Activated CD4-positive, CD25-positive, alpha-beta regulatory T cell treated with anti-CD3 and anti-CD28 coated beads, Interleukin-2, amount 50 U/mL, for 24 hours (primary cell): Measurements from ENCODE around the gene PLA2G4A.

Experiments
- ATAC-seq, 2 donors: fragments of 150-1000 bp; cut with Tn5 transposase; one replicate each; pipeline ENCODE4 v1.10.0; 2021; ENCODE audit warnings: mild to moderate bottlenecking in 1 of 2, moderate library complexity in 1 of 2

Gene PLA2G4A

DNA sequence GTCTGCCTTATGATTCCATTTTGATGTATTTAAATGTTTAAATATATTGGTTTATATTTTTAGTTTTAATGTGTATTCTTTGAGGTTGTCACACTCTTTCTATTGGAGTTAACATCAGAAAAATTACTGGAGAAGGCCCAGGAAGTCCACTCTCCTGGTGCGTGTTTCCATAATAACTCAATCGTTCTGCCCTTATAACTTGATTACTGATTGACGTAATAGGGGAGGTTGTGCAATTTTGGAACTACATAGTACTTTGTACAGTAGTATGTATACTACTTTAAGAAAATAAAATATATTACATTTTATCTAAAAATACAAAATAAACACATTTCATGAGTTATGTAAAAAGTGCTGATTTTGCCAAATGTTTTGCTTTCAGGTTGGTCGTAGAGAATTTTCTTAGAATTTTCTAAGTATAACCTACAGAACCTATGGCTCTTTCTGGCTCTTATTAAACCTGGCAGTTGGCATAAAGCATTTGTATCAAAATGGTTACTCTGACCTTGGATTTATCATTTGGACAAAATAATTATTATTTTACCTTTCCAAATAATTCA is 5.7 kb downstream of the PLA2G4A start:
- no peak for ATAC-seq

DNA sequence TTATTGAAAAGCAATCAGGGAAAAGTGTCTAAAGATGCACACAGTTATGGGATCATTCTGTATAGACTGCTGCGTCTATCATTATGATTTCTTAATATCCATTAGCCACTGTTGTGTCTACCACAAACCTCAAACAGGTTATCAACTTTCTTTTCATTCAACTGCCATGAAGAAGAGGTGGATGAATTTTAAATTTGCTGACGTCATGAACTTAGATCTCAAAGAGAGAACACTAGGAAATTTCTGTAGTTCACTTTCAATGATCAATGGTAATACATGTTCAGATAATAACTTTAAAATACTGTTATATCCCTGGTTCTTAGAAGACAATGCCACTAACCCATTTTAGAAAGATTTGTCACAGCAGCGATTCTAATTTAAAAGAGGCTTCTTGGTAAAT is 6.7 kb downstream of the PLA2G4A start:
- ATAC-seq, result no peak

- ATAC-seq, result no peak
These were observed 9.1 kb downstream of the PLA2G4A start for GRCh38 chr1:186837806-186838205.

DNA sequence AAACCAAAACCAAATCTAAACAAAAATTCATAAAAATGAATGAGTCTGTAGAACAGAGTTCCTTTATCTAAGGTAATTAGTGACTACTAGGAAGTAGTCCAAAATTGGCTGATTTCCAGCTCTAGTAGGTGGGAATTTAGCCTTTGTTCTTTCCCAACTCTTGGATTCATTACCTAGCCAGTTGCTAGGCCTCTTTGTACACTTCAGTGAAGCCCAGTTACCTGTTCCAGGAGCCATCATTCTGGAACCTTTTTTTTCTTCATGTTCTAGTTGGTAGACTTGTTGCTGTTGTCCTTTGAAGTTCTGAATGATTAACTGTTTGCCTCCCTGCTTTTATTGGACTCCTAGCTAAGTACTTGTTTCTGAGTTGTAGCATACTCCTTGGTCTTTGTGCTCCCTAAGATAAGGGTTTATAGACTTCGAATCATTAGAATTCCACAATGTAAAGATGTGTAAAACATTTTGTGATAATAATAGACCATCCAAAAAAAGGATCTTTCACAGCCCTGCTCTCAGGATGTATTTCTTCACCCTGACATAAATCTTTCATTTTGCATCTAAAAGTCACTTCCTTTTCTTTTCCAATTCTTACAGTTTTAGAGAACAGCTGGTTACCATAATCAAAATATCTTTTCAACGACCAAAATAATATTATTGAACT is 9.8 kb downstream of the PLA2G4A start:
- no peak for ATAC-seq

- ATAC-seq, result no peak
These were observed 10.3 kb downstream of the PLA2G4A start for GRCh38 chr1:186839041-186839400.

- no peak for ATAC-seq
These were observed 12.8 kb downstream of the PLA2G4A start for GRCh38 chr1:186841599-186841998.

GRCh38 chr1:186842547-186842946 is 13.8 kb downstream of the PLA2G4A start:
- no peak for ATAC-seq

DNA sequence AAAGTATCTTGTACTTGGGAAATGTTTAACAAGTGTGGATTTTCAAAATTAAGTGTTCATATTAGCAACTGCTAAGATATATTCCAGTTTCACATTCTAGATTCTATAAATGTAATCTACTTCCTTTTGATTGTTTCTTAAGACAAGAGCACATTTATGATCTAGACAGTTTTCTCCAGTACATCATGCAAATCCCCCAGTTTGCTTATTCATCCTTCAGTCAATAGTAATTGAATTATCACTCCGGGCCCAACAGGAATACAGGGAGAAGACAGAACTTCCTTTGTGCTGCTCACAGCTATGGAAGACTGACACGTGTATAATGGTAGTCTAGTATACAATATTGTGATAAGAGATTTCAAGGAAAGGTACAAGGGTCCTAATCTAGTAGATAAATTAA is 14.5 kb downstream of the PLA2G4A start:
- no peak for ATAC-seq

- no peak for ATAC-seq
These were observed 15.2 kb downstream of the PLA2G4A start for GRCh38 chr1:186843931-186844330.

DNA sequence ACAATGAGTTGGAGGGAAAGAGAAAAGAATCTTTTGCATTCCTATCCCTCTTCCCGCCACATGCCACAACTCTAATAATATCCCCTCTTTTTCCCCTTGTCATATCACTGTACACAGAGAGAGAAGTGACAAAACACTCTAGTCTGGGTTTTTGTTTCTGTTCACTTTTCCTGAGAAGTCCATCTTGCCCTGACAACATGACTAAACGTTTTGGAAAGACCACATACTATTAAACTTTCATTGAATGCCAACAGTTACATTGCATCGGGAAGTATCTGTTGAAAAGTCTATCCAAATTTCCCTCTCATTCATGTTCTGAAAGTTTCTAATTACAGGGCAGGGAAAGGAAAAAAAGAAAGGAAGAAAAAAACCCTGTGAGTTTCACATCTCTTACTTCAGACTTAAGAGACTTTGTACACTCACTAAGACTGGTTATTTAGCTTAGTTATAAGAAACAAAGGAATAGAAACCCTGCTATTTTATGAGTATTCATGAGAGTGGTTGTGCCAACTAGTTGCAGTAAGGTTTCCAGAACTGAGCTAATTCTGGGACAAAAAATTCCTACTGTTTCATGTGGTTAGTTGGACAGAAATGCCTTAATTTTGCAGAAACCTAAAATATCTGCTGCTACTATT is 16.9 kb downstream of the PLA2G4A start:
- ATAC-seq, result no peak

GRCh38 chr1:186848509-186849130 is 19.9 kb downstream of the PLA2G4A start:
- no peak for ATAC-seq

DNA sequence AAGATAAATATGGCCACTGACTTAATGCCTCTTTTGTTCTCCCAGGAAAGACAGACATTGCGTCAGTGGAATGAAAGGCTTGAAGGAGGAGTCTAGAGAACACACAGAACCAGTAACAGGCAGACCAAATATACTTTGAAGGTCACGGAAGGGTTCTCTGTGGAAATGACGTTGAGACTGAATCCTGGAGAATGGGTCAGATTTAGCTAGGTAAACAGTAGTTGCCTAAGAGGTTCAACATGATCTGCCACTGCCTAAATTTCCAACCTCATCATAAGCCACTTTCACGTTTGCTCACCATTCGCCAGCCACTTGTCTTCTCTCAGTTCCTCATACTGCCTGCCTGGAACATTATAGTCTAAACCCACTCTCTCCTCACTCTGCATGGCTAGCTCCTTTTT is 20.5 kb downstream of the PLA2G4A start:
- no peak for ATAC-seq

- no peak for ATAC-seq
These were observed 21.1 kb downstream of the PLA2G4A start for GRCh38 chr1:186849826-186850225.

GRCh38 chr1:186854102-186854501 is 25.4 kb downstream of the PLA2G4A start:
- ATAC-seq, result no peak

GRCh38 chr1:186858923-186859322 is 30.2 kb downstream of the PLA2G4A start:
- ATAC-seq, result no peak

GRCh38 chr1:186859995-186860394 is 31.2 kb downstream of the PLA2G4A start:
- no peak for ATAC-seq

GRCh38 chr1:186864296-186864695 is 35.5 kb downstream of the PLA2G4A start:
- no peak for ATAC-seq

GRCh38 chr1:186865253-186865652 is 36.5 kb downstream of the PLA2G4A start:
- peak; percentile 79 to 80 for ATAC-seq

DNA sequence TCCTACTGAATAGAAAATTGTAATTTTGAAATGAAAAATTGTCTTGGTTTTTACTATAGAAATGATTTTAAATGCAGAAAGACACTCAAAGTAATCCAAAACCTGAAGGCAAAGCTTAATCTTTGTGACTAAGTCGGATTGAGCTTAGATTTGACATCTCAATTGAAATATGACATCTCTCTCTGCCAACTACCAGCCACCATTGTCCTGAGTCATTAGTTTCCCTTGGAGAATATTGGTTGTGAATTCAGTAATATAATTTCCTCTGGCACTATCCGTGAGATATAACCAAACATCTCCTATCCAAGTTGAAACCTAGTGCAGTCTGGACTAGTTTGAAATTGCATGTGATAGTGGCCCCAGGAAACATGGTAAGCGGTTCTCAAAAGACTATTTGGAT is 37.1 kb downstream of the PLA2G4A start:
- ATAC-seq, result no peak

DNA sequence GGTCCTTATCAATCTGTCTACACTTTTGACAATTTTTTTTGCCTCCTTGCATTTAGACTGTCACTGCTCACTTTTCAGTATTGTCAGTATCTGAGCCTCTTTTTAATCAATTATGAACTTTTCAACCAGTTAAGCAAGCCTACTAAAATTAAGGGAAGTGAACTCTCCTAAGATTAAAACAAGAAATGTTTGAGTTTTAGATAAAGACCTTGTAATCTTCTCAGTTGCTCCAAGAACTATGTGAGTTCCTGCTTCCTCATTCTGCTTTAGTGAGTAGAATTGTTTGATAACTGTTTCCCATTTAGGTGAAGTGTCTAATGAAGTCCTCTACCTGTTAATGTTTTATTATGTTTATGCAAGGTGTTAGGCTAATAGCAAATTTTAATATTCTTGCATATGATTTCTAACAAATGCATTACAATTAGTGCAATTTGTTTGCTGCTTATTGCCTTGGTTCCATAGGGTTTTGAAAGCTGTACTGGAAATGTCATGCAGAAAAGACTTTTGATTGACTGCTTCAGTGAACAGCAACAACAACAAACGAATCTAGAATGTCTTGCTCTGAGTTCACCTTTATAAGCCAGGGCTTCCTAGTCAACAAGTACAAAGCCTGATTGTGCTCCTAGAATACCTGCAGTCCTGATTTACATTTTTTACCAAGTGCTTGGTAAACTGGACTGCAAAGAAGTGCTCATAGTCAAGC is 40.9 kb downstream of the PLA2G4A start:
- ATAC-seq, result no peak

DNA sequence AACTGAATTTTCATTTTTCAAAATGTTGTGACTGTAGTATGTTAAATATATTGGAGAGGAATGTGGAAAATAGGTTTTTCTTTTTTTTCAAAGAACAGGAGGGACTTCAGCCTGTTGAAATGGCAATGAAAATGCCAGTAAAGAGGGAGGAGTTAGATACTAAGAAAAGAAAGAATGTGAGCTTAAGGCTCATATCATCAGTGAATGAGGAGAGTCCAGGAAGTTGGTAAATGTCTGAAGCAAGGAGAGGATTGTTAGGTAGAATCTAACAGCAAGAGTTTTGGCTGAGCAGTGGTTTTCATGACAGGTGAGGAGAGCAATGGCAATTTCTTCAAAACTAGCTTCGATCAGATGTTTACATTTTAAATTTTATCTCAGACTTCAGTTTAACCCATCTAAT is 43.0 kb downstream of the PLA2G4A start:
- ATAC-seq, result no peak

DNA sequence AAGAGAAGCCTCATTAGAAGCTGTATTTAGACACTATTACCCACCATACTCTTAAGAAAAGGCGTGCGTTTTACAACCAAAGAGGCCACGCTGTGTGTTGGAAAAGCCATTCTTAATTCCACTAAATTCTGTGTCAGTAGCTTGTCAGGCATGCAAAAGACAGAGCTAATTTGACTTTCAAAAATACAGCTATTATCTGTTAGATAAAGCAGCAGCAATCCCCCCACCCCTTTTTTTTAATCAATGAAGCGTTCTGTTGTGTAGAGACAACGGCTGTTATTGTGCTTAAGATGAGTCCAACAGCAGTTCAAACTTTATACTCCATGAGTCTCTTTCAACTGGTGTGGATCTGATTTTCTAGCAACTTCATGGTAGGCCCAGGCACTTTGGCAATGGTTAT is 43.5 kb downstream of the PLA2G4A start:
- ATAC-seq, result no peak

- no peak for ATAC-seq
These were observed 44.9 kb downstream of the PLA2G4A start for GRCh38 chr1:186873687-186874086.
